ENCODE data around the gene MAGI2.

Gene MAGI2

GRCh38 chr7:78103475-78103874 lies 1350.0 kb downstream of the MAGI2 start:
- TF ChIP-seq POU6F1 (CRISPR knock-in tag; IDR thresholded peaks at IDR 0.05; ENCODE audit: borderline replicate concordance, low read depth) = no peak
- TF ChIP-seq, protein P1, sequence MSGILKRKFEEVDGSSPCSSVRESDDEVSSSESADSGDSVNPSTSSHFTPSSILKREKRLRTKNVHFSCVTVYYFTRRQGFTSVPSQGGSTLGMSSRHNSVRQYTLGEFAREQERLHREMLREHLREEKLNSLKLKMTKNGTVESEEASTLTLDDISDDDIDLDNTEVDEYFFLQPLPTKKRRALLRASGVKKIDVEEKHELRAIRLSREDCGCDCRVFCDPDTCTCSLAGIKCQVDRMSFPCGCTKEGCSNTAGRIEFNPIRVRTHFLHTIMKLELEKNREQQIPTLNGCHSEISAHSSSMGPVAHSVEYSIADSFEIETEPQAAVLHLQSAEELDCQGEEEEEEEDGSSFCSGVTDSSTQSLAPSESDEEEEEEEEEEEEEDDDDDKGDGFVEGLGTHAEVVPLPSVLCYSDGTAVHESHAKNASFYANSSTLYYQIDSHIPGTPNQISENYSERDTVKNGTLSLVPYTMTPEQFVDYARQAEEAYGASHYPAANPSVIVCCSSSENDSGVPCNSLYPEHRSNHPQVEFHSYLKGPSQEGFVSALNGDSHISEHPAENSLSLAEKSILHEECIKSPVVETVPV (CRISPR knock-in tag; IDR thresholded peaks at IDR 0.05) = no peak
- TF ChIP-seq, protein P2, sequence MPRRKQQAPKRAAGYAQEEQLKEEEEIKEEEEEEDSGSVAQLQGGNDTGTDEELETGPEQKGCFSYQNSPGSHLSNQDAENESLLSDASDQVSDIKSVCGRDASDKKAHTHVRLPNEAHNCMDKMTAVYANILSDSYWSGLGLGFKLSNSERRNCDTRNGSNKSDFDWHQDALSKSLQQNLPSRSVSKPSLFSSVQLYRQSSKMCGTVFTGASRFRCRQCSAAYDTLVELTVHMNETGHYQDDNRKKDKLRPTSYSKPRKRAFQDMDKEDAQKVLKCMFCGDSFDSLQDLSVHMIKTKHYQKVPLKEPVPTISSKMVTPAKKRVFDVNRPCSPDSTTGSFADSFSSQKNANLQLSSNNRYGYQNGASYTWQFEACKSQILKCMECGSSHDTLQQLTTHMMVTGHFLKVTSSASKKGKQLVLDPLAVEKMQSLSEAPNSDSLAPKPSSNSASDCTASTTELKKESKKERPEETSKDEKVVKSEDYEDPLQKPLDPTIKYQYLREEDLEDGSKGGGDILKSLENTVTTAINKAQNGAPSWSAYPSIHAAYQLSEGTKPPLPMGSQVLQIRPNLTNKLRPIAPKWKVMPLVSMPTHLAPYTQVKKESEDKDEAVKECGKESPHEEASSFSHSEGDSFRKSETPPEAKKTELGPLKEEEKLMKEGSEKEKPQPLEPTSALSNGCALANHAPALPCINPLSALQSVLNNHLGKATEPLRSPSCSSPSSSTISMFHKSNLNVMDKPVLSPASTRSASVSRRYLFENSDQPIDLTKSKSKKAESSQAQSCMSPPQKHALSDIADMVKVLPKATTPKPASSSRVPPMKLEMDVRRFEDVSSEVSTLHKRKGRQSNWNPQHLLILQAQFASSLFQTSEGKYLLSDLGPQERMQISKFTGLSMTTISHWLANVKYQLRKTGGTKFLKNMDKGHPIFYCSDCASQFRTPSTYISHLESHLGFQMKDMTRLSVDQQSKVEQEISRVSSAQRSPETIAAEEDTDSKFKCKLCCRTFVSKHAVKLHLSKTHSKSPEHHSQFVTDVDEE (CRISPR knock-in tag; IDR thresholded peaks at IDR 0.05) = no peak
- no peak for TF ChIP-seq ZFP3 (CRISPR knock-in tag; IDR thresholded peaks at IDR 0.05)
- no peak for TF ChIP-seq OSR1 (CRISPR knock-in tag; IDR thresholded peaks at IDR 0.05)
- TF ChIP-seq ISL1 (CRISPR knock-in tag; IDR thresholded peaks at IDR 0.05) = no peak
- no peak for TF ChIP-seq ZFP30 (CRISPR knock-in tag; IDR thresholded peaks at IDR 0.05)
- TF ChIP-seq, protein P3, sequence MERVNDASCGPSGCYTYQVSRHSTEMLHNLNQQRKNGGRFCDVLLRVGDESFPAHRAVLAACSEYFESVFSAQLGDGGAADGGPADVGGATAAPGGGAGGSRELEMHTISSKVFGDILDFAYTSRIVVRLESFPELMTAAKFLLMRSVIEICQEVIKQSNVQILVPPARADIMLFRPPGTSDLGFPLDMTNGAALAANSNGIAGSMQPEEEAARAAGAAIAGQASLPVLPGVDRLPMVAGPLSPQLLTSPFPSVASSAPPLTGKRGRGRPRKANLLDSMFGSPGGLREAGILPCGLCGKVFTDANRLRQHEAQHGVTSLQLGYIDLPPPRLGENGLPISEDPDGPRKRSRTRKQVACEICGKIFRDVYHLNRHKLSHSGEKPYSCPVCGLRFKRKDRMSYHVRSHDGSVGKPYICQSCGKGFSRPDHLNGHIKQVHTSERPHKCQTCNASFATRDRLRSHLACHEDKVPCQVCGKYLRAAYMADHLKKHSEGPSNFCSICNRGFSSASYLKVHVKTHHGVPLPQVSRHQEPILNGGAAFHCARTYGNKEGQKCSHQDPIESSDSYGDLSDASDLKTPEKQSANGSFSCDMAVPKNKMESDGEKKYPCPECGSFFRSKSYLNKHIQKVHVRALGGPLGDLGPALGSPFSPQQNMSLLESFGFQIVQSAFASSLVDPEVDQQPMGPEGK (CRISPR knock-in tag; IDR thresholded peaks at IDR 0.05; ENCODE audit: borderline replicate concordance) = no peak
- TF ChIP-seq ZNF70 (CRISPR knock-in tag; IDR thresholded peaks at IDR 0.05) = no peak
- no peak for TF ChIP-seq ARNTL (CRISPR knock-in tag; IDR thresholded peaks at IDR 0.05; ENCODE audit: borderline replicate concordance, low read depth)
- no peak for TF ChIP-seq GLIS3 (CRISPR knock-in tag; IDR thresholded peaks at IDR 0.05)
- TF ChIP-seq BACH2 (CRISPR knock-in tag; IDR thresholded peaks at IDR 0.05; ENCODE audit: borderline replicate concordance) = no peak
- no peak for TF ChIP-seq RARB (CRISPR knock-in tag; IDR thresholded peaks at IDR 0.05)
- ATAC-seq = no peak

- no peak for TF ChIP-seq ESRRG (CRISPR knock-in tag; IDR thresholded peaks at IDR 0.05)
- TF ChIP-seq, protein P4, sequence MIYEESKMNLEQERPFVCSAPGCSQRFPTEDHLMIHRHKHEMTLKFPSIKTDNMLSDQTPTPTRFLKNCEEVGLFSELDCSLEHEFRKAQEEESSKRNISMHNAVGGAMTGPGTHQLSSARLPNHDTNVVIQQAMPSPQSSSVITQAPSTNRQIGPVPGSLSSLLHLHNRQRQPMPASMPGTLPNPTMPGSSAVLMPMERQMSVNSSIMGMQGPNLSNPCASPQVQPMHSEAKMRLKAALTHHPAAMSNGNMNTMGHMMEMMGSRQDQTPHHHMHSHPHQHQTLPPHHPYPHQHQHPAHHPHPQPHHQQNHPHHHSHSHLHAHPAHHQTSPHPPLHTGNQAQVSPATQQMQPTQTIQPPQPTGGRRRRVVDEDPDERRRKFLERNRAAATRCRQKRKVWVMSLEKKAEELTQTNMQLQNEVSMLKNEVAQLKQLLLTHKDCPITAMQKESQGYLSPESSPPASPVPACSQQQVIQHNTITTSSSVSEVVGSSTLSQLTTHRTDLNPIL (CRISPR knock-in tag; IDR thresholded peaks at IDR 0.05; ENCODE audit: low read depth) = no peak
- no peak for ATAC-seq
These were observed 1352.4 kb downstream of the MAGI2 start for GRCh38 chr7:78101076-78101475.

- ATAC-seq = peak; percentile 78
- TF ChIP-seq TOX (CRISPR knock-in tag; IDR thresholded peaks at IDR 0.05; ENCODE audit: borderline replicate concordance) (peak; percentile 91; the same call in 1 of the 2 replicates), ISL1 (CRISPR knock-in tag; IDR thresholded peaks at IDR 0.05) (peak; percentile 96), ESRRG (CRISPR knock-in tag; IDR thresholded peaks at IDR 0.05) (no peak), TCF4 (CRISPR knock-in tag; IDR thresholded peaks at IDR 0.05; ENCODE audit: borderline replicate concordance) (peak; percentile 11; the same call in 1 of the 2 replicates), SNAI2 (CRISPR knock-in tag; IDR thresholded peaks at IDR 0.05) (no peak), PPARA (CRISPR knock-in tag; IDR thresholded peaks at IDR 0.05; ENCODE audit: borderline replicate concordance) (no peak), ZFP3 (CRISPR knock-in tag; IDR thresholded peaks at IDR 0.05) (no peak), ZC3H10 (CRISPR knock-in tag; IDR thresholded peaks at IDR 0.05) (peak; percentile 95), ARNTL (CRISPR knock-in tag; IDR thresholded peaks at IDR 0.05; ENCODE audit: borderline replicate concordance, low read depth) (no peak), OSR1 (CRISPR knock-in tag; IDR thresholded peaks at IDR 0.05) (no peak), GLIS3 (CRISPR knock-in tag; IDR thresholded peaks at IDR 0.05) (no peak)
- TF ChIP-seq, protein P2 (CRISPR knock-in tag; IDR thresholded peaks at IDR 0.05) = no peak
- TF ChIP-seq, protein P1 (CRISPR knock-in tag; IDR thresholded peaks at IDR 0.05) = no peak; the same call in 1 of the 2 replicates
- TF ChIP-seq, protein P3 (CRISPR knock-in tag; IDR thresholded peaks at IDR 0.05; ENCODE audit: borderline replicate concordance) = peak; percentile 90; the same call in 1 of the 2 replicates
These were observed 1353.6 kb downstream of the MAGI2 start for GRCh38 chr7:78099715-78100394.

Data from SK-N-SH treated with all-trans-retinoic acid at 6 μM for 48 hours (cell line).